Fibroblast of lung (primary cell): ENCODE data around the gene WEE2. TPM values are rescaled to one million over a fixed set of nuclear protein-coding genes. Genes with fewer than 3 reads are reported as not detected.

Experiments
- DNase-seq, 2 donors: peaks; one replicate each; pipeline versions ENCODE4 v3.0.0 to v3.0.0-alpha.2; 2010; ENCODE audit warnings: low read depth in 2 of 2
- H2AFZ ChIP-seq: 2 replicates; pipeline ENCODE4 v1.5.1; 2012; ENCODE audit warnings: low read length, control low read depth, inconsistent platforms
- H3K27ac ChIP-seq: 2 replicates; pipeline ENCODE4 v1.5.1; 2011; ENCODE audit warnings: low read length, control low read depth; ENCODE audit not compliant: insufficient read depth
- H3K27me3 ChIP-seq: 2 replicates; pipeline ENCODE4 v1.5.1; 2011; ENCODE audit warnings: mild to moderate bottlenecking, low read length; ENCODE audit not compliant: control insufficient read depth, insufficient read depth
- H3K36me3 ChIP-seq: 2 replicates; pipeline ENCODE4 v1.5.1; 2011; ENCODE audit warnings: low read length; ENCODE audit not compliant: control insufficient read depth, insufficient read depth
- H3K4me1 ChIP-seq: 2 replicates; pipeline ENCODE4 v1.5.1; 2011; ENCODE audit warnings: low read length; ENCODE audit not compliant: control insufficient read depth, insufficient read depth; ENCODE audit errors: extremely low read depth
- H3K4me2 ChIP-seq: 2 replicates; pipeline ENCODE4 v1.5.1; 2011; ENCODE audit warnings: low read length, control low read depth; ENCODE audit not compliant: insufficient read depth; ENCODE audit errors: extremely low read depth
- H3K4me3 ChIP-seq, 4 experiments: fragments of 200-600 bp in 1 of 4; sonication (generic) in 1 of 4; replicated peaks in 1 of 4; 2 replicates each; pipeline ENCODE4 v1.5.1; 2011 to 2016; ENCODE audit warnings: low read length in 4 of 4, low read depth in 3 of 4, mild to moderate bottlenecking in 3 of 4, control low read depth in 2 of 4, inconsistent platforms in 1 of 4, mixed read lengths in 1 of 4; ENCODE audit not compliant: insufficient read depth in 1 of 4; ENCODE audit errors: control extremely low read depth in 1 of 4
- H3K79me2 ChIP-seq: 2 replicates; pipeline ENCODE4 v1.5.1; 2012; ENCODE audit warnings: mild to moderate bottlenecking, low read length, inconsistent platforms; ENCODE audit not compliant: control insufficient read depth, insufficient read depth
- H3K9ac ChIP-seq: 2 replicates; pipeline ENCODE4 v1.5.1; 2011; ENCODE audit warnings: mild to moderate bottlenecking, low read length, control low read depth; ENCODE audit not compliant: insufficient read depth
- H3K9me3 ChIP-seq: 2 replicates; pipeline ENCODE4 v1.5.1; 2012; ENCODE audit warnings: low read depth, low read length; ENCODE audit not compliant: control insufficient read depth, insufficient read depth
- H4K20me1 ChIP-seq: 2 replicates; pipeline ENCODE4 v1.5.1; 2011; ENCODE audit warnings: low read length; ENCODE audit not compliant: control insufficient read depth, insufficient read depth; ENCODE audit errors: extremely low read depth
- EZH2 ChIP-seq: IDR thresholded peaks from 2 replicates; pipeline ENCODE4 v1.5.1; 2012; ENCODE audit warnings: low read length, control low read depth, mild to moderate bottlenecking; ENCODE audit errors: missing control alignments
- polyA plus RNA-seq, 2 donors: library from polyadenylated mRNA; depleted of rRNA in 1 of 2; stranded (reverse) in 1 of 2; unstranded in 1 of 2; fragments of >200 nt; gene quantifications; 2 replicates each; pipeline ENCODE4 v1.2.1, GENCODE V29; 2011 to 2012; ENCODE audit warnings: missing spikeins in 1 of 2
- total RNA-seq: library from RNA; depleted of rRNA; stranded (reverse); fragments of >200 nt; gene quantifications from 2 replicates; pipeline ENCODE4 v1.2.1, GENCODE V29; 2014
- TF ChIP-seq, protein P1 (sequence below), 2 donors: IDR thresholded peaks in 1 of 2; conservative IDR thresholded peaks in 1 of 2; 1 replicate in 1 of 2; 2 replicates in 1 of 2; pipeline ENCODE4 v1.5.1; 2011 to 2012; ENCODE audit warnings: low read length in 2 of 2, control low read depth in 1 of 2, inconsistent platforms in 1 of 2, low read depth in 1 of 2, mild to moderate bottlenecking in 1 of 2

WEE2 gene
- total and polyA plus RNA-seq, 2 donors (not counting 1 experiment from before 2014, with no cell fraction given), result not detected

DNA sequence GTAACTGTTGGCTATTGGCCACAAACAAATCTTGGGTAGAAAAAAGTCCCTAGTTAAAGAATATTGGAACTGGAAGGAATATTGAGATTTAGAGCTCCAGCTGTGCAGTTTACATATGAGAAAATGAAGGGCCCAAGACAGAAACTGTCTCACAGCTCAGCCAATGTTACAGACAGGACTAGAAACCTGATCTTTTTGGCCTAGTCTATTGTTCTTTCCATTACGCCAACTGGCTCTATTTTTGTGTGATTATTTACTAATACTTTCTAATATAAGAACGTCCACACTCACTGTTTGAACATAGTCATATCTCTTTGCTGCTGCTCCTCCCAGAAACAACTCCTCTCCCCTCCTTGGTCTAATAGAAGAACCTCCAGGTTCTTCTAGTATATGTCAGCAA lies 1.2 kb downstream of the WEE2 start:
- Histone ChIP-seq H4K20me1 (no peaks in the 10 kb centered on the region), H2AFZ (no peak overlapping the region), H3K36me3 (no peaks in the 10 kb centered on the region), H3K79me2 (no peaks in the 10 kb centered on the region), H3K4me1 (no peaks in the 10 kb centered on the region), H3K4me3 (no peak overlapping the region), H3K27ac (no peak overlapping the region), H3K4me2 (no peak overlapping the region), H3K27me3 (no peaks in the 10 kb centered on the region), H3K9ac (no peak overlapping the region), H3K9me3 (no peaks in the 10 kb centered on the region)
- TF ChIP-seq, protein P1, sequence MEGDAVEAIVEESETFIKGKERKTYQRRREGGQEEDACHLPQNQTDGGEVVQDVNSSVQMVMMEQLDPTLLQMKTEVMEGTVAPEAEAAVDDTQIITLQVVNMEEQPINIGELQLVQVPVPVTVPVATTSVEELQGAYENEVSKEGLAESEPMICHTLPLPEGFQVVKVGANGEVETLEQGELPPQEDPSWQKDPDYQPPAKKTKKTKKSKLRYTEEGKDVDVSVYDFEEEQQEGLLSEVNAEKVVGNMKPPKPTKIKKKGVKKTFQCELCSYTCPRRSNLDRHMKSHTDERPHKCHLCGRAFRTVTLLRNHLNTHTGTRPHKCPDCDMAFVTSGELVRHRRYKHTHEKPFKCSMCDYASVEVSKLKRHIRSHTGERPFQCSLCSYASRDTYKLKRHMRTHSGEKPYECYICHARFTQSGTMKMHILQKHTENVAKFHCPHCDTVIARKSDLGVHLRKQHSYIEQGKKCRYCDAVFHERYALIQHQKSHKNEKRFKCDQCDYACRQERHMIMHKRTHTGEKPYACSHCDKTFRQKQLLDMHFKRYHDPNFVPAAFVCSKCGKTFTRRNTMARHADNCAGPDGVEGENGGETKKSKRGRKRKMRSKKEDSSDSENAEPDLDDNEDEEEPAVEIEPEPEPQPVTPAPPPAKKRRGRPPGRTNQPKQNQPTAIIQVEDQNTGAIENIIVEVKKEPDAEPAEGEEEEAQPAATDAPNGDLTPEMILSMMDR (conservative IDR thresholded peaks at IDR 0.05 in 1 of 2, IDR thresholded peaks at IDR 0.05 in 1 of 2; ENCODE audit: low read depth in 1 of 2, low read length in 2 of 2), result no peak
- no peak for TF ChIP-seq EZH2
- no peak for DNase-seq

- no peaks in the 10 kb centered on the region for H3K4me1 ChIP-seq
- no peaks in the 10 kb centered on the region for H3K27me3 ChIP-seq
- H3K9me3 ChIP-seq, result no peaks in the 10 kb centered on the region
- DNase-seq, result no peak
- no peak overlapping the region for H3K27ac ChIP-seq
- no peaks in the 10 kb centered on the region for H3K36me3 ChIP-seq
- no peaks in the 10 kb centered on the region for H3K79me2 ChIP-seq
- TF ChIP-seq, protein P1 (conservative IDR thresholded peaks at IDR 0.05 in 1 of 2, IDR thresholded peaks at IDR 0.05 in 1 of 2; ENCODE audit: low read depth in 1 of 2, low read length in 2 of 2), result no peak
- no peak for TF ChIP-seq EZH2
- H4K20me1 ChIP-seq, result no peaks in the 10 kb centered on the region
- no peak overlapping the region for H2AFZ ChIP-seq
- H3K4me3 ChIP-seq, result no peak overlapping the region
- no peak overlapping the region for H3K9ac ChIP-seq
- no peak overlapping the region for H3K4me2 ChIP-seq
Observed at GRCh38 chr7:141709749-141710148, 1.6 kb downstream of the WEE2 start.

DNA sequence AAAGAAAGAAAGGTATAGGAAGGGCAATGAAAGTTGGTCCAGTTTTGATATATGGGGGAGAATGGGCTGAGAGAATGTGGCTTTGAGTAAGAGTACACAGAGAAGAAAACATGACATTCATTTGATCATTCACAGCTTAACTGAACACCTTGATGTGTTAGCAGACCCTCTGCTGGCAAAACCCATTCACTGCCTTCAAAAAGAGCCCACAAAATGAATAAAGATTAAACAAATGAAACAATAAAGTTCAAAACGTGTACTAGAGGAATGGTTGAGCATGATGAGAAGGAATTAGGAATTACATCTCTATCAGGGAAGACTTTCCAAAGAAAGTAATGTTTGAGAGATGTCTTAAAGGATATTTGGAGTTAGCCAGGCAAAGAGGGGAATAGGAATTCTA lies 2.1 kb downstream of the WEE2 start:
- H3K9me3 ChIP-seq, result no peaks in the 10 kb centered on the region
- no peaks in the 10 kb centered on the region for H3K79me2 ChIP-seq
- H4K20me1 ChIP-seq, result no peaks in the 10 kb centered on the region
- no peak overlapping the region for H3K4me2 ChIP-seq
- DNase-seq, result no peak
- TF ChIP-seq, protein P1 (conservative IDR thresholded peaks at IDR 0.05 in 1 of 2, IDR thresholded peaks at IDR 0.05 in 1 of 2; ENCODE audit: low read depth in 1 of 2, low read length in 2 of 2), result no peak
- no peak for TF ChIP-seq EZH2
- H2AFZ ChIP-seq, result no peak overlapping the region
- no peak overlapping the region for H3K9ac ChIP-seq
- no peak overlapping the region for H3K27ac ChIP-seq
- no peaks in the 10 kb centered on the region for H3K36me3 ChIP-seq
- no peaks in the 10 kb centered on the region for H3K4me1 ChIP-seq
- no peak overlapping the region for H3K4me3 ChIP-seq
- no peaks in the 10 kb centered on the region for H3K27me3 ChIP-seq
